ENCODE measurements around the gene TCF12. TPM values are rescaled to one million over a fixed set of nuclear protein-coding genes. Genes with fewer than 3 reads are reported as not detected.

TCF12 gene
- total and polyA plus RNA-seq, 7 experiments from 2014 or later = 51.3 to 99.4 (median 79.9) TPM

GRCh38 chr15:57032338-57032737 is 113.9 kb downstream of the TCF12 start:
- POLR2A ChIA-PET = no interaction called here
- Histone ChIP-seq H3K27me3 (ENCODE audit: control insufficient read depth in 2 of 2, insufficient read depth in 2 of 2, low read length in 2 of 2) (no peaks in the 10 kb centered on the region), H3K4me1 (ENCODE audit: control insufficient read depth in 2 of 2, insufficient read depth in 2 of 2, low read length in 2 of 2) (peaks cover 10 to 14% of the 10 kb centered on the region in 2 donors), H3K27ac (ENCODE audit: low read depth, low read length) (no peak overlapping the region), H3K4me3 (ENCODE audit: low read length) (no peak overlapping the region), H3K9me3 (ENCODE audit: control insufficient read depth in 2 of 3, low read length in 3 of 3) (no peaks in the 10 kb centered on the region), H3K36me3 (ENCODE audit: control insufficient read depth in 2 of 3, insufficient read depth in 3 of 3, low read length in 3 of 3) (no peaks in the 10 kb centered on the region)
- CTCF ChIA-PET = no interaction called here
- H3K9me3 Mint-ChIP-seq = peaks cover 0 to 11% (median 0%) of the 10 kb centered on the region in 11 donors
- no peak for DNase-seq
- no peak for ATAC-seq
- H3K27ac Mint-ChIP-seq = no peak overlapping the region
- peaks cover 0 to 14% (median 11%) of the 10 kb centered on the region in 5 donors for H3K36me3 Mint-ChIP-seq
- intact Hi-C loops (cut with micrococcal nuclease) = no loop called here
- no peaks in the 10 kb centered on the region for H3K27me3 Mint-ChIP-seq
- peaks cover 25 to 83% (median 75%) of the 10 kb centered on the region in 7 donors for H3K4me1 Mint-ChIP-seq
- no peak overlapping the region for H3K4me3 Mint-ChIP-seq

- ChIA-PET CTCF (interaction anchor here (0.6 kb wide), 1 partner anchor 28 kb away, joined by 3 read pairs; no protein-coding TSS in a partner anchor), POLR2A (interaction anchor here (0.9 kb wide), 1 partner anchor 21 kb away, joined by 3 read pairs; no protein-coding TSS in a partner anchor)
- no peaks in the 10 kb centered on the region for H3K27me3 ChIP-seq (ENCODE audit: control insufficient read depth in 2 of 2, insufficient read depth in 2 of 2, low read length in 2 of 2)
- Mint-ChIP-seq H3K27ac (peak overlapping the region in 1 of 9 donors; percentile 47), H3K9me3 (no peaks in the 10 kb centered on the region), H3K36me3 (peaks cover 0 to 12% (median 0%) of the 10 kb centered on the region in 5 donors), H3K4me3 (no peak overlapping the region), H3K27me3 (no peaks in the 10 kb centered on the region), H3K4me1 (peaks cover 29 to 88% (median 77%) of the 10 kb centered on the region in 7 donors)
- no peak overlapping the region for H3K27ac ChIP-seq (ENCODE audit: low read depth, low read length)
- H3K9me3 ChIP-seq (ENCODE audit: control insufficient read depth in 2 of 3, low read length in 3 of 3) = no peaks in the 10 kb centered on the region
- peaks cover 10 to 19% of the 10 kb centered on the region in 2 donors for H3K4me1 ChIP-seq (ENCODE audit: control insufficient read depth in 2 of 2, insufficient read depth in 2 of 2, low read length in 2 of 2)
- H3K36me3 ChIP-seq (ENCODE audit: control insufficient read depth in 2 of 3, insufficient read depth in 3 of 3, low read length in 3 of 3) = no peaks in the 10 kb centered on the region
- intact Hi-C loops (cut with micrococcal nuclease) = no loop called here
- ATAC-seq = no peak
- no peak overlapping the region for H3K4me3 ChIP-seq (ENCODE audit: low read length)
- no peak for DNase-seq
These were observed 115.4 kb downstream of the TCF12 start for GRCh38 chr15:57033715-57034439.

GRCh38 chr15:57034613-57035012 is 116.2 kb downstream of the TCF12 start:
- DNase-seq = no peak
- Mint-ChIP-seq H3K27ac (no peak overlapping the region), H3K36me3 (peaks cover 0 to 14% (median 0%) of the 10 kb centered on the region in 5 donors), H3K4me3 (no peak overlapping the region), H3K9me3 (no peaks in the 10 kb centered on the region), H3K4me1 (peaks cover 29 to 90% (median 78%) of the 10 kb centered on the region in 7 donors), H3K27me3 (no peaks in the 10 kb centered on the region)
- intact Hi-C loops (cut with micrococcal nuclease) = no loop called here
- H3K4me1 ChIP-seq (ENCODE audit: control insufficient read depth in 2 of 2, insufficient read depth in 2 of 2, low read length in 2 of 2) = peaks cover 10 to 19% of the 10 kb centered on the region in 2 donors
- H3K9me3 ChIP-seq (ENCODE audit: control insufficient read depth in 2 of 3, low read length in 3 of 3) = no peaks in the 10 kb centered on the region
- ChIA-PET POLR2A (no interaction called here), CTCF (no interaction called here)
- no peak overlapping the region for H3K27ac ChIP-seq (ENCODE audit: low read depth, low read length)
- no peak for ATAC-seq
- no peak overlapping the region for H3K4me3 ChIP-seq (ENCODE audit: low read length)
- no peaks in the 10 kb centered on the region for H3K36me3 ChIP-seq (ENCODE audit: control insufficient read depth in 2 of 3, insufficient read depth in 3 of 3, low read length in 3 of 3)
- no peaks in the 10 kb centered on the region for H3K27me3 ChIP-seq (ENCODE audit: control insufficient read depth in 2 of 2, insufficient read depth in 2 of 2, low read length in 2 of 2)

GRCh38 chr15:57035664-57036063 is 117.2 kb downstream of the TCF12 start:
- Mint-ChIP-seq H3K27me3 (no peaks in the 10 kb centered on the region), H3K9me3 (no peaks in the 10 kb centered on the region), H3K4me3 (peak overlapping the region in 5 of 10 donors; percentile 15 to 75 (median 43)), H3K4me1 (peaks cover 27 to 93% (median 80%) of the 10 kb centered on the region in 7 donors), H3K36me3 (peaks cover 0 to 14% (median 0%) of the 10 kb centered on the region in 5 donors), H3K27ac (peak overlapping the region in 2 of 9 donors; percentile 34 to 44)
- ATAC-seq (no peak), DNase-seq (no peak)
- H3K9me3 ChIP-seq (ENCODE audit: control insufficient read depth in 2 of 3, low read length in 3 of 3) = no peaks in the 10 kb centered on the region
- no peak overlapping the region for H3K27ac ChIP-seq (ENCODE audit: low read depth, low read length)
- intact Hi-C loops (cut with micrococcal nuclease) = no loop called here
- ChIA-PET CTCF (no interaction called here), POLR2A (interaction anchor here (0.5 kb wide), 1 partner anchor 19 kb away, joined by 6 read pairs; no protein-coding TSS in a partner anchor)
- no peaks in the 10 kb centered on the region for H3K27me3 ChIP-seq (ENCODE audit: control insufficient read depth in 2 of 2, insufficient read depth in 2 of 2, low read length in 2 of 2)
- H3K36me3 ChIP-seq (ENCODE audit: control insufficient read depth in 2 of 3, insufficient read depth in 3 of 3, low read length in 3 of 3) = no peaks in the 10 kb centered on the region
- peaks cover 10 to 19% of the 10 kb centered on the region in 2 donors for H3K4me1 ChIP-seq (ENCODE audit: control insufficient read depth in 2 of 2, insufficient read depth in 2 of 2, low read length in 2 of 2)
- no peak overlapping the region for H3K4me3 ChIP-seq (ENCODE audit: low read length)

- Histone ChIP-seq H3K36me3 (ENCODE audit: control insufficient read depth in 2 of 3, insufficient read depth in 3 of 3, low read length in 3 of 3) (no peaks in the 10 kb centered on the region), H3K27ac (ENCODE audit: low read depth, low read length) (no peak overlapping the region), H3K27me3 (ENCODE audit: control insufficient read depth in 2 of 2, insufficient read depth in 2 of 2, low read length in 2 of 2) (no peaks in the 10 kb centered on the region), H3K4me3 (ENCODE audit: low read length) (no peak overlapping the region), H3K4me1 (ENCODE audit: control insufficient read depth in 2 of 2, insufficient read depth in 2 of 2, low read length in 2 of 2) (peaks cover 10 to 19% of the 10 kb centered on the region in 2 donors), H3K9me3 (ENCODE audit: control insufficient read depth in 2 of 3, low read length in 3 of 3) (no peaks in the 10 kb centered on the region)
- intact Hi-C loops (cut with micrococcal nuclease) = no loop called here
- Mint-ChIP-seq H3K27me3 (no peaks in the 10 kb centered on the region), H3K9me3 (no peaks in the 10 kb centered on the region), H3K4me3 (peak overlapping the region in 3 of 10 donors; percentile 34 to 46 (median 44)), H3K4me1 (peaks cover 25 to 93% (median 75%) of the 10 kb centered on the region in 7 donors), H3K27ac (peak overlapping the region in 1 of 9 donors; percentile 44), H3K36me3 (peaks cover 0 to 14% (median 0%) of the 10 kb centered on the region in 5 donors)
- ATAC-seq (no peak), DNase-seq (no peak)
- CTCF ChIA-PET = no interaction called here
- POLR2A ChIA-PET = no interaction called here
These were observed 117.9 kb downstream of the TCF12 start for GRCh38 chr15:57036352-57036751.

- Histone ChIP-seq H3K27me3 (ENCODE audit: control insufficient read depth in 2 of 2, insufficient read depth in 2 of 2, low read length in 2 of 2) (no peaks in the 10 kb centered on the region), H3K36me3 (ENCODE audit: control insufficient read depth in 2 of 3, insufficient read depth in 3 of 3, low read length in 3 of 3) (no peaks in the 10 kb centered on the region), H3K4me3 (ENCODE audit: low read length) (no peak overlapping the region), H3K27ac (ENCODE audit: low read depth, low read length) (no peak overlapping the region), H3K9me3 (ENCODE audit: control insufficient read depth in 2 of 3, low read length in 3 of 3) (no peaks in the 10 kb centered on the region), H3K4me1 (ENCODE audit: control insufficient read depth in 2 of 2, insufficient read depth in 2 of 2, low read length in 2 of 2) (peaks cover 10 to 19% of the 10 kb centered on the region in 2 donors)
- Mint-ChIP-seq H3K27me3 (no peaks in the 10 kb centered on the region), H3K4me3 (peak overlapping the region in 6 of 10 donors; percentile 0 to 46 (median 33)), H3K27ac (no peak overlapping the region), H3K4me1 (peaks cover 20 to 86% (median 71%) of the 10 kb centered on the region in 7 donors), H3K36me3 (peaks cover 0 to 14% (median 0%) of the 10 kb centered on the region in 5 donors), H3K9me3 (no peaks in the 10 kb centered on the region)
- ATAC-seq (no peak), DNase-seq (no peak)
- intact Hi-C loops (cut with micrococcal nuclease) = no loop called here
- ChIA-PET POLR2A (no interaction called here), CTCF (no interaction called here)
These were observed 119.1 kb downstream of the TCF12 start for GRCh38 chr15:57037548-57037947.
